ENCODE measurements around the gene MYRF.

- TF ChIP-seq CTCF (IDR thresholded peaks at IDR 0.05) (no peak), POLR2A (IDR thresholded peaks at IDR 0.05) (no peak)
Observed at GRCh38 chr11:61724437-61724836, 28.0 kb upstream of the MYRF start.
